Omental fat pad (tissue), 4 donors: ENCODE measurements around the gene IFI16. TPM values are rescaled to one million over a fixed set of nuclear protein-coding genes. Genes with fewer than 3 reads are reported as not detected.

Experiments used
- ATAC-seq: fragments of 150-250 bp; one replicate; pipeline ENCODE4 v1.9.1; 2016; ENCODE audit warnings: mild to moderate bottlenecking, moderate library complexity; ENCODE audit not compliant: low FRiP score
- DNase-seq: peaks from one replicate; pipeline ENCODE4 v3.0.0-alpha.2; 2019; ENCODE audit warnings: low spot score
- total RNA-seq, 4 donors: library from RNA; depleted of rRNA; stranded (reverse); fragments of >200 nt; gene quantifications; one replicate each; pipeline ENCODE4 v1.1.0, GENCODE V29; 2016
- TF ChIP-seq, protein P1 (sequence below), 3 donors: fragments of 450-650 bp; IDR thresholded peaks; one replicate each; pipeline ENCODE4 v1.5.1; 2016 to 2017; ENCODE audit warnings: antibody characterized with exemption in 3 of 3, mild to moderate bottlenecking in 3 of 3, moderate library complexity in 2 of 3

Gene IFI16
- total RNA-seq, 4 donors from 2014 or later = 94.5 to 304 (median 131) TPM

- DNase-seq (no peak), ATAC-seq (no peak)
- TF ChIP-seq, protein P1, sequence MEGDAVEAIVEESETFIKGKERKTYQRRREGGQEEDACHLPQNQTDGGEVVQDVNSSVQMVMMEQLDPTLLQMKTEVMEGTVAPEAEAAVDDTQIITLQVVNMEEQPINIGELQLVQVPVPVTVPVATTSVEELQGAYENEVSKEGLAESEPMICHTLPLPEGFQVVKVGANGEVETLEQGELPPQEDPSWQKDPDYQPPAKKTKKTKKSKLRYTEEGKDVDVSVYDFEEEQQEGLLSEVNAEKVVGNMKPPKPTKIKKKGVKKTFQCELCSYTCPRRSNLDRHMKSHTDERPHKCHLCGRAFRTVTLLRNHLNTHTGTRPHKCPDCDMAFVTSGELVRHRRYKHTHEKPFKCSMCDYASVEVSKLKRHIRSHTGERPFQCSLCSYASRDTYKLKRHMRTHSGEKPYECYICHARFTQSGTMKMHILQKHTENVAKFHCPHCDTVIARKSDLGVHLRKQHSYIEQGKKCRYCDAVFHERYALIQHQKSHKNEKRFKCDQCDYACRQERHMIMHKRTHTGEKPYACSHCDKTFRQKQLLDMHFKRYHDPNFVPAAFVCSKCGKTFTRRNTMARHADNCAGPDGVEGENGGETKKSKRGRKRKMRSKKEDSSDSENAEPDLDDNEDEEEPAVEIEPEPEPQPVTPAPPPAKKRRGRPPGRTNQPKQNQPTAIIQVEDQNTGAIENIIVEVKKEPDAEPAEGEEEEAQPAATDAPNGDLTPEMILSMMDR (IDR thresholded peaks at IDR 0.05) = no peak
Measured at GRCh38 chr1:158998037-158998780, 11.5 kb upstream of the IFI16 start.

GRCh38 chr1:158998781-158999161 is 10.9 kb upstream of the IFI16 start:
- TF ChIP-seq, protein P1 (IDR thresholded peaks at IDR 0.05) = peak in 2 of 3 donors; percentile 62 to 68
- peak; percentile 40 for ATAC-seq
- DNase-seq = no peak

DNA sequence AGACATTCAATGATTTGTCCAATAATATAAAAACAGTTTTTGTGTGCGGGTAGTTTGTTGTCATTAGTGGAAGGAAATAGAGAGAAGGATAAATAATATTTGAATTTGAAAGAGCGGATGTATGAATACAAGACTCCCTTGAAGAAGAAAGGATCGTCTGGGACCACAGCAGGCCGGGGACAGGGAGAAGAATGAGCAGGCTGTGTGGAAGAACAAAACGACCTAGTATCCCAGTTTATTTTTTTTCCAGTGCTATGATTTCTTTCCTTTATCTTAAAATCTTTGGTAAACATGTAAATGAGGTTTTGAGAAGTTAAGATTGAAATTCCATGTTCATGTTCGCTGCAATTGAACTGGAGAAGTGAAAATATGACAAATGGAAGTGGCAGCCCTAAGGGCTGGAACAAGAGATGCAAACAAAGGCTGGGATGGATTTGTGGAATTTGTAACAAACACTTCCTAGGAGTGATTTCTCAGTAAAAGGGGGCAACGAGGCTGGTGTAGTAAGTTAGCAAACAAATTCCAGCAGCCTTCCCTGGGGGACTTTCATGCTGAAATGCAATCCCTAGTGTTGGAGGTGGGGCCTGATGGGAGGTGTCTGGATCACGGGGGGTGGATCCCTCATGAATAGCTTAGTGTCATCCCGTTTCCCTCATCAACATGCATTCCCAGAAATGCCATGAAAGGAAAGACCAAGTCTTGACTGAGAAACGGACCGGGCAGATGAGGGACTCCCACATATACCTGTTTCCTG is 10.2 kb upstream of the IFI16 start:
- TF ChIP-seq, protein P1 (IDR thresholded peaks at IDR 0.05) = no peak
- peak; percentile 89 for ATAC-seq
- peak; percentile 55 for DNase-seq

- DNase-seq = no peak
- TF ChIP-seq, protein P1 (IDR thresholded peaks at IDR 0.05) = no peak
- peak; percentile 12 for ATAC-seq
Measured at GRCh38 chr1:159000070-159000409, 9.7 kb upstream of the IFI16 start.

- TF ChIP-seq, protein P1 (IDR thresholded peaks at IDR 0.05) = no peak
- DNase-seq (peak; percentile 86), ATAC-seq (peak; percentile 65)
Measured at GRCh38 chr1:159000625-159001024, 9.1 kb upstream of the IFI16 start.

DNA sequence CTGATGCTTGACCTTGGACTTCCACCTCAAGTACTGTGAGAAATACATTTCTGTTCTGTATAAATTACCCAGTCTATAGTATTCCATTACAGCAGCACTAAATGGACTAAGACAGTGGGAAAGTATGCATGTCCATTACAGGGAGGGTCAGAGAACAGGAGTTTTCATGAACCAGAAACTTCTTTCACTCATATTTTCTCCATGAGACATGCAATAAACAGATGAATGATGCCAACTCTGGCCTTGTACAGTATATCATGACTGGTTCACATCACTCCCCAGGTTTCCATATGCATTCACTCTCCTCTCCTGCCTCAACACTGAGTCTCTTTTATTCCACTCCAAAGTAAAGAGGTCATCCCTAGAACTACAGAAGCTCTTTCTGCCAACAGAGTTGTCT is 4.5 kb upstream of the IFI16 start:
- peak; percentile 4 for ATAC-seq
- DNase-seq = no peak
- TF ChIP-seq, protein P1 (IDR thresholded peaks at IDR 0.05) = no peak
